22Rv1 (cell line): ENCODE data around the gene DNAH8.

Experiments used
- H3K27ac ChIP-seq: fragments of 450-650 bp; 2 replicates; pipeline ENCODE4 v1.5.1; 2017
- ZFX ChIP-seq: fragments of 450-650 bp; IDR thresholded peaks from 2 replicates; pipeline ENCODE4 v1.6.1; 2017; ENCODE audit warnings: antibody characterized with exemption, borderline replicate concordance
- TF ChIP-seq, protein P1 (sequence below): fragments of 450-650 bp; IDR thresholded peaks from 2 replicates; pipeline ENCODE4 v1.5.1; 2017; ENCODE audit warnings: mild to moderate bottlenecking

DNAH8 gene

DNA sequence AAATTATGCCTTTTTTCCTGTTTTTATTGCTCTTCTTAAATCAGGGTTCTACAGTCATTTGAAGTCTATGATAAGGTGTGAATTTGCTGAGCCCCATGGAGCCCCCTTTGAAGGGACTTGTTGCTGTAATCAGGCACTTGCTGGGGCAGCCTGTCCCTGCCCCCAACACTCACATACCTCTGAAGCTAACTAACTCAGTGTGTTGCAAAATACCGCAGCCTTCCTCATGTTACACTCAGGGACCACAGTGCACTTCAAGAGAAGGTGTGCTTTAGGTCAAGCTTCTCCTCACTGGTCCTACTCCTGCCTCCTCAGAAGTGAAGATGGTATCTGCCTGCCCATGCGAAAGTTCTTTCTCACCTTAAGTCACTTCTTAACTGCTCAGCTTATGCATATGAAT, 267.4 kb downstream of the DNAH8 start:
- H3K27ac ChIP-seq, result no peak overlapping the region
- TF ChIP-seq, protein P1, sequence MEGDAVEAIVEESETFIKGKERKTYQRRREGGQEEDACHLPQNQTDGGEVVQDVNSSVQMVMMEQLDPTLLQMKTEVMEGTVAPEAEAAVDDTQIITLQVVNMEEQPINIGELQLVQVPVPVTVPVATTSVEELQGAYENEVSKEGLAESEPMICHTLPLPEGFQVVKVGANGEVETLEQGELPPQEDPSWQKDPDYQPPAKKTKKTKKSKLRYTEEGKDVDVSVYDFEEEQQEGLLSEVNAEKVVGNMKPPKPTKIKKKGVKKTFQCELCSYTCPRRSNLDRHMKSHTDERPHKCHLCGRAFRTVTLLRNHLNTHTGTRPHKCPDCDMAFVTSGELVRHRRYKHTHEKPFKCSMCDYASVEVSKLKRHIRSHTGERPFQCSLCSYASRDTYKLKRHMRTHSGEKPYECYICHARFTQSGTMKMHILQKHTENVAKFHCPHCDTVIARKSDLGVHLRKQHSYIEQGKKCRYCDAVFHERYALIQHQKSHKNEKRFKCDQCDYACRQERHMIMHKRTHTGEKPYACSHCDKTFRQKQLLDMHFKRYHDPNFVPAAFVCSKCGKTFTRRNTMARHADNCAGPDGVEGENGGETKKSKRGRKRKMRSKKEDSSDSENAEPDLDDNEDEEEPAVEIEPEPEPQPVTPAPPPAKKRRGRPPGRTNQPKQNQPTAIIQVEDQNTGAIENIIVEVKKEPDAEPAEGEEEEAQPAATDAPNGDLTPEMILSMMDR, result no peak
- TF ChIP-seq ZFX, result no peak

DNA sequence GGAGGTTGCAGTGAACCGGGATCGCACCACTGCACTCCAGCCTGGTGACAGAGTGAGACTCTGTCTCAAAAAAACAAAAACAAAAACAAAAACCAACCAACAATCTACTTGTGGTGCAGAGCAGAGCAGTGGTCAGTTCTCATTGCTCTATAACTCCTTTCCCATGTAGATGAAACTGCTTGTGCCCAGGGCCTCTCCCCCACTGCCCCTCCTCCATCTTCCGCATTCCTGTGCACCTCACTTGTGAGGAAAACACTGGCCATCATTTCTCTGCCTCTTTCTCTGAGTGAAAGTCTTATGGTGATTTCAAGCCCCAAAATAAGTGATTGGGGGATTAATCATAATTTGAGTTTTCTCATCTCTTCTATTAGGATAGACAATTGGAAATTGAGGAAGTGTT, 269.6 kb downstream of the DNAH8 start:
- TF ChIP-seq ZFX, result no peak
- TF ChIP-seq, protein P1, result no peak
- H3K27ac ChIP-seq, result no peak overlapping the region

DNA sequence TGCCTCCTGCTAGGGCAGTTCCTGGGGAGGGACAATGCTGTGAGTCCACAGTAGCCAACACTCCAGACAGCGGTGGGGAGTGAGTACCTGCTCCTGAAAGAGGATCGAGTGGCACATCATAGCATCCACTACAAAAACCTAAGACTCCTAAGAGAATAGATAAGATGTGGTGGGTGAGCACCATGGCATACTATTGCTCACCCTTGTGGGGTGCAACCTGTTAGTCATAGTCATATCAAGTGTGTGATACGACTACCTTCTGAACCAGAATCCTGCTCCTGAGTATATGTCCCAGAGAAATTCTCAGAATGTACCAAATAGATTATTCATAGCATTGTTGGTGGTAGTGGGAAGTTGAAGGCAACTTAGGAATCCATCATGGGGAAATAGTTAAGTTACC, 270.7 kb downstream of the DNAH8 start:
- no peak overlapping the region for H3K27ac ChIP-seq
- no peak for TF ChIP-seq ZFX
- TF ChIP-seq, protein P1, result no peak

DNA sequence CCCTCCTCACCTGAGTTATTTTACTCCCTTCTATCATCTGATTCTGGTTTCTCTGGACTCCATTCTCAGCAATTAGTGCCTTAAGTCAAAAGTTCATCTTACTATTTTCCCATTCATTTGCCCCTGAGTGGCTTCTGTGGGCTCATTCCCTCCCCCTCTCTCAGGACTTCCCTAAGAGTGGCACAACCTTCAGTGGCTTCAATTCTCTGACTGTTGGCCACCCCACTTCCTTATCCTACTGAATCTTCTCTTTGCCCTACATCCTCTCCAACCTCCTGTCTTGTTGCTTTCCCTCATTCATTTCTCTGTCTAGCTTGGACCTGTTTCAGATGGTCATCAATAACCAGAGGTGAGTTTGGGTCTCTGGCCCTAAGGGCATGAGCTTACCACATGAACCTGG, 272.4 kb downstream of the DNAH8 start:
- TF ChIP-seq, protein P1, result no peak
- no peak for TF ChIP-seq ZFX

DNA sequence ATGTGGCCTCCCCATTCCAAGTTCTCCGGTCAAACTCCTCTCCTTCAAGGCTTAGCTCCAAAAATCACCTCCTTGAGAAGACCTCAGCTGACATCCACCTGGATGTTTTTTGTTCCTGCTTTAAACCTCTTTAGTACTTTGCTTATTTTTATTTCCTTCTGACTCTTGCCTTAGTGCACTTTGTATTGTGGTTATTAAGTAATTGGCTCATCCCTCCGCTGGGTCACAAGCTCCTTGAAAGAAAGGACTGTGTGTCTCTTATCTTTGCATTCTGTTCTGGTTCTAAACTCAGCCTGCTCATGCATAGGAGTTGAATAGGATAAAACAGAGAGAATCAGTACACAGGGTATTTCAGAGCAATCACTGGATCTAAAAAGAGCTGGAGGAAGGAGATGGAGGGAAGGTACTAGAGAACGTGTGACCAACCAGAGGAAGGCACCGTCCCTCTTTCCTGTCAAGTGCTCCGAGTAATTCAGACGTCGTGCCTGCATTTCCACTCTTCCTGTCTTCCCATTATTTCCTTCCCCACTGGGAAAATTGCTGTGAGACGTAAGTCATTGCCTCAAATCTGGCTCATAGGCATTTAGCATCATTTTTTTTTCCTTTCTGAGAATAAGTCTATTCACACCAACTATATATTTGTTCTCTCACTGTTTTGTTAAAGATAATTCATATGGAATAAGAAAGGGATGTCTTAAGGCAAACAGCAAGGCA, 273.8 kb downstream of the DNAH8 start:
- TF ChIP-seq, protein P1, result no peak
- no peak for TF ChIP-seq ZFX
- no peak overlapping the region for H3K27ac ChIP-seq

More for the DNA sequence above, 272.4 kb downstream of the DNAH8 start:
- H3K27ac ChIP-seq, result no peak overlapping the region

DNA sequence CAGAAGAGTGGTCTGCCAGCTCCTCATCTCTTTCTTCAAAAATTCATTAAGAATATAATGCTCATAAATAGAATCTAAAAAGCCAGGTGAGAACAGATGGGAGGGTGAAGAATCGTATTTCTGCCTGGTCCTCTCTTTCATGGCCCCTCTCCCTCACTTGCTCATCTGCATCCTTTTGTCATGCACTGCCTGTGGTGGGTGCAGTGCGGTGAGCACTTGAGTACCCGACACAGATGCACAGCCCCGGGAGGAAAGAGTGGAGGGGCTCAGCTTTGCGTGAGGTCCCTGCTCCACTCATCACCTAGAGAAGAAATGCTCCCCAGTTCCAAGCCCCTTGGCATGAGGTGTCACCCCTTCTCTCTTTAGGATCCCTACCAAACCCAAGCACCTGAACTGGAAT, 275.4 kb downstream of the DNAH8 start:
- no peak overlapping the region for H3K27ac ChIP-seq
- TF ChIP-seq, protein P1, result no peak
- no peak for TF ChIP-seq ZFX

DNA sequence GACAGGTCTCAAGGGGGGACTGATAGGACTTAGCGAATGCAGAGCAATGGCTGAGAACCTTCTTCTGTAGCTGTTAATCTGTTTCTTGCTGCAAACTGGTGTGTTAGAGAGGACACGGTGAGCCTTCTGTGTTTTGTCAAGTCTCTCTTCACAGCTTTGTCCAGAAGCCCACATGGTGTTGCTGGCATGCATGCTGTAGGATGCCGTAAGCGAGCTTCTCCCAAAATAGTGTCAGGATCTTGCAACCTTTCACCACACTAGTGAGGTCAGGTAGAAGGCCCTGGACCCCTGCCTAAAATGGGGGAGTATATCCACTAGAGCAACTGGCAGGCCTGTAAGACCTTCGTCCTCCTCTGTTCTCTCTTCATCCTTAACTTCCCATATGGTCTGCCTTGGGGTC, 281.6 kb downstream of the DNAH8 start:
- TF ChIP-seq, protein P1, result no peak
- TF ChIP-seq ZFX, result no peak

More for the DNA sequence above, 281.6 kb downstream of the DNAH8 start:
- no peak overlapping the region for H3K27ac ChIP-seq
